ENCODE data around the gene HDAC4. TPM values are rescaled to one million over a fixed set of nuclear protein-coding genes. Genes with fewer than 3 reads are reported as not detected.

HDAC4 gene
- total and polyA plus RNA-seq, 10 of the 15 experiments (the other 5 are each of a cell fraction or from before 2014, with no cell fraction given), result 0.22 to 15.7 (median 4.8) TPM

- TF ChIP-seq LARP7 (IDR thresholded peaks at IDR 0.05) (no peak), HDAC2 (IDR thresholded peaks at IDR 0.05) (no peak), SREBF1 (IDR thresholded peaks at IDR 0.05; ENCODE audit: low read length) (no peak), E2F8 (IDR thresholded peaks at IDR 0.05; ENCODE audit: low read depth, partially characterized antibody) (no peak), ZNF592 (IDR thresholded peaks at IDR 0.05) (no peak), HDAC6 (IDR thresholded peaks at IDR 0.05; ENCODE audit: unreplicated experiment) (no peak), MTA3 (IDR thresholded peaks at IDR 0.05; ENCODE audit: borderline replicate concordance, low read length) (no peak), NR2C2 (IDR thresholded peaks at IDR 0.05; ENCODE audit: borderline replicate concordance, control insufficient read depth, insufficient read length, low read depth) (no peak), ZNF207 (IDR thresholded peaks at IDR 0.05; ENCODE audit: borderline replicate concordance) (no peak)
- TF ChIP-seq, protein P1, sequence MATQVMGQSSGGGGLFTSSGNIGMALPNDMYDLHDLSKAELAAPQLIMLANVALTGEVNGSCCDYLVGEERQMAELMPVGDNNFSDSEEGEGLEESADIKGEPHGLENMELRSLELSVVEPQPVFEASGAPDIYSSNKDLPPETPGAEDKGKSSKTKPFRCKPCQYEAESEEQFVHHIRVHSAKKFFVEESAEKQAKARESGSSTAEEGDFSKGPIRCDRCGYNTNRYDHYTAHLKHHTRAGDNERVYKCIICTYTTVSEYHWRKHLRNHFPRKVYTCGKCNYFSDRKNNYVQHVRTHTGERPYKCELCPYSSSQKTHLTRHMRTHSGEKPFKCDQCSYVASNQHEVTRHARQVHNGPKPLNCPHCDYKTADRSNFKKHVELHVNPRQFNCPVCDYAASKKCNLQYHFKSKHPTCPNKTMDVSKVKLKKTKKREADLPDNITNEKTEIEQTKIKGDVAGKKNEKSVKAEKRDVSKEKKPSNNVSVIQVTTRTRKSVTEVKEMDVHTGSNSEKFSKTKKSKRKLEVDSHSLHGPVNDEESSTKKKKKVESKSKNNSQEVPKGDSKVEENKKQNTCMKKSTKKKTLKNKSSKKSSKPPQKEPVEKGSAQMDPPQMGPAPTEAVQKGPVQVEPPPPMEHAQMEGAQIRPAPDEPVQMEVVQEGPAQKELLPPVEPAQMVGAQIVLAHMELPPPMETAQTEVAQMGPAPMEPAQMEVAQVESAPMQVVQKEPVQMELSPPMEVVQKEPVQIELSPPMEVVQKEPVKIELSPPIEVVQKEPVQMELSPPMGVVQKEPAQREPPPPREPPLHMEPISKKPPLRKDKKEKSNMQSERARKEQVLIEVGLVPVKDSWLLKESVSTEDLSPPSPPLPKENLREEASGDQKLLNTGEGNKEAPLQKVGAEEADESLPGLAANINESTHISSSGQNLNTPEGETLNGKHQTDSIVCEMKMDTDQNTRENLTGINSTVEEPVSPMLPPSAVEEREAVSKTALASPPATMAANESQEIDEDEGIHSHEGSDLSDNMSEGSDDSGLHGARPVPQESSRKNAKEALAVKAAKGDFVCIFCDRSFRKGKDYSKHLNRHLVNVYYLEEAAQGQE (IDR thresholded peaks at IDR 0.05; ENCODE audit: low read depth, low read length), result no peak
Observed at GRCh38 chr2:239389414-239390329, 11.1 kb downstream of the HDAC4 start (continued).

Data from GM12878 (cell line).